ENCODE data around the gene IRS2.

GRCh38 chr13:109724603-109725002 lies 61.8 kb downstream of the IRS2 start:
- TF ChIP-seq CTCF (IDR thresholded peaks at IDR 0.05) (no peak), EP300 (IDR thresholded peaks at IDR 0.05) (no peak)
